GM19395 (cell line): ENCODE measurements around the gene MCC.
"Not testable (repeated sequence)": the region's sequence is repeated elsewhere in the genome, so short reads cannot be mapped to it uniquely, and the experiment has no call there.

Source experiments
- ATAC-seq: cut with Tn5 transposase; IDR thresholded peaks from one replicate; pipeline ENCODE4 v1.9.1; 2021; ENCODE audit warnings: mild to moderate bottlenecking, moderate library complexity; ENCODE audit not compliant: unreplicated experiment

MCC gene

DNA sequence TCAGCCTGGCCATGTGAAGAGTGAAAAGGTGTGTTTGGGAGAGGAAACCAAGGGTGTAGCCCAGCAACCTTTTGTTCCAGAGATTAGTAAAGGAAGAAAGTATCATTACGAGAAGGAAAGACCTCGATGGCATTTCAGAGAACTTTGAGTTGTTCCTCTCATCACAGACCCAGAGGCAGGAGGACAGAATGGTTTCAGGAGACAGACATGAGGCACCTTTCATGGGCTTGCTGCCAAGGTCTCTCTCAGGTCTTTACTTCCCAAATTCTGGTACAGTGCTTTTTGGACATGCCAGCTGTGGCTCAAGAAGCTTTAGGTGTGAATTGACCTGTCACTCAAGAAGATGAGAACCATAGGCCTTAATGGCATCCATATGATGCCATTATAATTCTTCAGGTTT, 2.8 kb upstream of the MCC start:
- ATAC-seq: no peak

DNA sequence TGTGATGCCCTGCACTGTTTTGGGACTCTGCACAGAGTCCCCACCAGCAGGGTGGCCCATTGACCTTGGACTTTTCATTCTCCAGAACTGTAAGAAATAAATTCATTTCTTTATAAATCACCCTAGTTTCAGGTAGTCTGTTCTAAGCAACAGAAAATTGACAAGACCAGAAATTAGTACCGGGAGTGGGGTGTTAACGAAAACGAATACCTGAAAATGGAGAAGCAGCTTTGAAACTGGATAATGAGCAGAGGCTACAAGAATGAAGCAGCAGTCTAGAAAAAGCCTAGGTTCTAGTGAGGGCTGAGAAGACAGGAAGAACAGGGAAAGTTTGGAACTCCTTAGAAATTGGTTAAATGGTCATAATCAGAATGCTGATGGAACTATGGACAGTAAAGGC, 2.1 kb upstream of the MCC start:
- no peak for ATAC-seq

DNA sequence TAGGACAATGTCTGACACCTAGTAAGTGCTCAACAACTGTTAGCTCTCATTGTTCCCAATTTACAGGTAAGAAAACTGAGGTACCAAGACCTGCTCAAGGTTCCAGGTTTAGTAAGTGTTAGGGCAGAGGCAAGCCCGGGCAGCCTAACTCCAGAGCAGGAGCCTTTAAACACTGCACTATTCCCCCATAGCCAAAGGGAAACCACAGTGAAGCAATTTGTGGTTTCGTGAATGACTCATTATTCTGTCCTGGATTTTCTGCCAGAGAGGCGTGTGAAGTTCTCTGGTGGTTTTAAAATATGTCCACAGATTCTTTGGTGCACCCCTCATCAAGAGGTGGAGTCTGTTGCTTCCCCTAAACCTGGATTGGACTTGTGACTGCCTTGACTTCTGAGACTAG, 1.0 kb upstream of the MCC start:
- ATAC-seq: peak; percentile 74

DNA sequence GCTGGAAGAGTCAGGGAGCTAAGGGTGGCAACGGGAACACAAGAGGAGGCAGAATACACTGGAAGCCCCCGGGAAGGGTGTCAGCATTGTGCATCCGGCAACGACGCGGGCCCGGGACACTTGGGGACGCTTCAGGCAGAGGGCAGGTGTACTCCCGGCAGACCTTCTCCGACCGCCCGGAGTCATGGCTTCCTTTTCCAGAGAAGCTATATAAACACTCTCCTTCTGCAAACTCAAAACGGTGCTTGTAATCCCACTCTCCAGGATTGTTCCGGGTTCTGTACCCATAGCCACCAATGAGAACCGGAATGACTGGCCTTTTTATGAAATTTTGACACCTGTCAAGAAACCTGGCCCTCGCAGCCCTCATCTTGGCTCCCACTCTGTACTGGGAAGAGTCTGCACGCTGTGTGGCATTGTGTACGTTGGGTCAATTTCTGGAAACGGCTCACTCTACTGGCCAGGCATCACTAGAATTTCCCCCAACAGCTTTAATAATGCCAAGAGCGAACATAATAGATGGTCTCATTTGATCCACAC, 462 bp upstream of the MCC start:
- peak; percentile 1 for ATAC-seq

DNA sequence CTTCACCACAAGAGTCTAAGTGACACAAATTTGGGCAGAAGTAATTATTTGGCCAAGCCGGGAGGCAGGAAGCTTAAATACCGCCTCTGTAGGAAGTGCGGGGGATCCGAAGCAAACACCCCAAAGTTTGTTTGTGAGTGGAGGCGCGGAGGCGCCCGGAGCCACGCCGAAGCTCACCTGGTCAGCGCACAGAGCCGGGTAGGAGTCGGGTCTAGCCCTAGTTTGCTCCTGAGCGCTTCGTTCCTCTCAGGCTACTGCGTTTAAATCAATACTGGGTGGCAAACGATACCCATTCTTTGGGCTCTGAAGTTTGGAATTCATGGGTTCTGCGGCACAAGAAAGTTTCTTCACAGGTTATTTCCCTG, 855 bp downstream of the MCC start:
- peak; percentile 14 for ATAC-seq

DNA sequence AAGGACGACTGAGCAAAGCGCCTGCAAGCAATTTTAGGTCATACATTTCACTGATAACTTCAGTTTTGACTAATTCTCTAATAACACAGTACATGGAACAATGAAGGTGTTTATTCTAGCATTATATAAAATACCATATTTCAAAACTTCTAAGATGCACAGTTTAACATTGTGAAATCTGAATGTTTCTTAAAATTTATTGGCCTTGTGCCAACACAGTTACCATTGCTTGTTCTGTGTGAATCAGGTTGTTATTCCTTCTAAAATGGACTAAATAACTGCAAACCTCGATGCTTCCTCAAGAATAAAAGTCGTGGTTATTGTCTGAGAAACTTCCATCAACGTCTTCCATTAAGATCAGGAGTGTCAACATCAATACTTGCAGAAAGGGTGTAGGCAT, 8.0 kb downstream of the MCC start:
- no peak for ATAC-seq

DNA sequence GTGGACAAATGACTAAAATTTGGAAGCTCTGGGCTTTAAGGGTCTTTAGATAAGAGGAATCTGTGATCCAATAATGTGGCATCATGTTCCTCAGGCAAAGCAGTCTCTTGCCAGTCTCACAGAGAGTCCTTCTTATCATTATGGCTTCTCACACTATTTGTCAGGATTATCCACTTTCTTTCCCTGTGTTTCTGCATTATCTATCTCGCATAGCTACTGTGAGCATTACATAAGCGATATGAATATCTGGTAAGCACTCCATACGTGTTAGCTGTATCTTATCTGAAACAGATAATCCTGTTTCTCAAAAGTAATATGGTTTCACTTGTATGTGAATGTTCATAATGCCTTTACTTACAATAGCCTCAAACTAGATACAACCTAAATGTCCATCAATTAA, 9.6 kb downstream of the MCC start:
- ATAC-seq: no peak

DNA sequence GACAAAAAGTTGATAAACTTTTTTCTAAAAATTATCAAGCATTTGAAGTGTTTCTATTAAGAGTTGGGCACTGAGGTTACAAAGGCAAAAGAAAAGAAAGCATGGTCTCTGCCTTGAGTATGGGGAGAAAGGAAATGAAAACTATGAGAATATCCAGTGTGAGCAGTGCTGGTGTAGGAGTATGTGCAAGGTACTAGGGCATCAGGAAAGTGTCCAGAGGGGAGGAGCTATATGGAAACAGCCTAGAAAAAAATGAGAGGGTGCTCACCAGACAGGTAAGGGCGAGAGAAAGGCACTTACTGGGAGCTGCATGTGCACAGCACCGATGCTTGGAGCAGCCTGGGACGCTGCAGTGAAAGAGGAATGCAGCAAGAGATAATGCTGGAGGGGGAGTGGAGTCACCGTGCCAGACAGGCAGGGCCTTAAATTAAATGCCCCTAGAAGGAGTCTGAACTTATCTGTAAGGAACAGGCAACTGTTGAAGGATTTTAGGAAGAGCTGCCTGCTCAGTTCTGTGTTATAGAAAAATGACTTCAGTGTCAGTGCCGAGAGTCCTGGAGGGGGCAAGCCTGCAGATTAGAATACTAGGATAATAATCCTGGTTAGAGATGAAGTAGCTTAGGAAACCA, 14.0 kb downstream of the MCC start:
- no peak for ATAC-seq

DNA sequence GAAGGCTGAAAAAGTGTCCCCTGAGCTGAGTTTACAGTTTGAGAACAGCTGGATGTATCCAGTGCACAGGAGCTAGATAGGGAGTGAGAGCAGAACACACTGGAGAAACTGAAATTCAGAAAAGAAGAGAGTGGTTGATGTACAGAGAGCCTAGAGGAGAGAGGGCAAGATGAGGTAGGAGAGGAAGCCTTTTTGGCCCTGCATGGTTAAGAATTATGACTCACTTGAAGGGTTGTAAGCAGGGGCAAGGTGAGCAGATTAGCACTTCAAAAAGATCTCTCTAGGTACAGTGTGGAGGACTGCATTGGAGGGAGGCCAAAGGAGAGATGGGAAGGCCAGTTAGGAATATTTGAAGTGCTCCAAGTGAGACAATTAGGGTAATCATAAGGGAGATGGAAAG, 25.2 kb downstream of the MCC start:
- no peak for ATAC-seq

DNA sequence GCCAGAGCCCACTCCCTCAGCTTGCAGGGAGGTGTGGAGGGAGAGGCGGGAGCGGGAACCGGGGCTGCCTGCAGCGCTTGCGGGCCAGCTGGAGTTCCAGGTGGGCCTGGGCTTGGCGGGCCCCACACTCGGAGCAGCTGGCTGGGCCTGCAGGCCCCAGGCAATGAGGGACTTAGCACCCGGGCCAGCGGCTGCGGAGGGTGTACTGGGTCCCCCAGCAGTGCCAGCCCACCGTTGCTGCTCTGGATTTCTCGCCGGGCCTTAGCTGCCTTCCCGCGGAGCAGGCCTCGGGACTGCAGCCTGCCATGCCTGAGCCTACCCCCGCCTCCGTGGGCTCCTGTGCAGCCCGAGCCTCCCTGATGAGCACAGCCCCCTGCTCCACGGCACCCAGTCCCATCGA, 31.1 kb downstream of the MCC start:
- ATAC-seq: not testable (repeated sequence)

DNA sequence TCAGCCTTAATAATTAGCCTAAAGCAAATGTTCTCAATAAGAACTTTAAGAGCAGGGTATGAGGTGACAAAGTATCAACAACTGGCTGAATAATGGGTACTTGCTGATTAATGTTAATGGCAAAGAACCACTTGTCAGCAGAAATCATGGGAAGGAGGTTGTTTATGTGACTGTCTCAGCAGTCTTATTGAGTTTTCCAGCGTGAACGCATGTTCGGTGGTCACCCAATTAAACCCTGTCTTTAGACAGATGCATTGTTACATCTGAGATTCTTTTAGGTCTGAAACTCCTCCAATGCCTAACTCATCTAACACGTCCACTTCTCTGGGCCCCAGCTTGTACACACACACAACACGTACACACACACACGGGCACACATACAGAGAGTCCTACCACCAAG, 35.3 kb downstream of the MCC start:
- no peak for ATAC-seq

DNA sequence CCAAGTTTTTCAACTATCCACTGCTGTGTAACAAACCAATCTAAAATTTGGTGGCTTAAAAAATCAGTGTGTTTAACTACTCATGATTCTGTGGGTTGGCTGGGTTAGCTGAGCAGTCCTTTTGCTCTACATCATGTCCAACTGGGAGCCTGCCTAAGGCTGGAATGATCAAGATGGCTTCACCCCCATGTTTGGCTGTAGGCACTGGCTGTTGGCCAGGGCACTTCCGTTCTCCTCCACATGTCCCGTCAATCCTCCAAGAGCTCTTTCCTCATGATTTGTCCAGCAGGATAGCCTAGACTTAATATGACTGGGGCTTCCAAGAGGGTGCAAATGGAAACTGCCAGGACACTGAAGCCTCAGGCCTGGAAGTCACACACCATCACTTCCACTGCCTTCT, 36.5 kb downstream of the MCC start:
- ATAC-seq: no peak

DNA sequence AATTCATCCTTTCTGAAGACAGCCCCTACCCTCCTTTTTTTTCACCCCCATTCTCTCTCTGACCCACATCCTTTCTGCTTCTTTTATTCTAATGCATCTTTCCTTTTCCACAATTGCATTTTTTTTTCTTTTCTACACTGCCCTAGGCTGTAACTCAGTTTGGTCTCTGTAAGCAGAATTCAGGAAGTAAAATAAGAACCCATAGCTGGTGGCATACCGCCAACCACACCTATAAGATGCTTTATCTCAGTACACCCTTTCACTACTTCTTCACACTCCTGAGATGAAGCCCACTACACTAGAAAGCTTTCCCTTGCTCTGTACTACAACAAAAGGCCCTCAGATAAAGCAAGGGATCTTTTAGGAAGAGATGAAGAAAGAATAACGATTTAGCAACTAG, 37.3 kb downstream of the MCC start:
- no peak for ATAC-seq

DNA sequence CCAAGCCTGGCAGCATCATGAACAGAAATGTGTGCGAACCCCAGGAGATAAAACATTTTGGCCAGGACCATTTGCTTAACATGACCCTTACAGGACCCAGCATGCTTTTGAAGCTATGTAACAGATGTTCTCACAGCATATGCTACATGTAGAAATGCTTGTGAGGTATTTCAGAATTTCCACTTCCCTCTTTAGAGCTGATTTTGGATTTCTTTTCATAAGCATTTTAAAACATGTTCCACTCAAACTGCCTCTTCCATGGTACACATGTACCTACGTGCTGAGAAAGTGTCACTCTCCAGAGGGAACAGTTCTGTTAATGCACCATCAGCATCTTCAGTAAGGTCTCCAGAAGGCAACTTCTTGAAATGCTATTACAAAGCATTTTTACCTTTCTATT, 37.8 kb downstream of the MCC start:
- no peak for ATAC-seq

DNA sequence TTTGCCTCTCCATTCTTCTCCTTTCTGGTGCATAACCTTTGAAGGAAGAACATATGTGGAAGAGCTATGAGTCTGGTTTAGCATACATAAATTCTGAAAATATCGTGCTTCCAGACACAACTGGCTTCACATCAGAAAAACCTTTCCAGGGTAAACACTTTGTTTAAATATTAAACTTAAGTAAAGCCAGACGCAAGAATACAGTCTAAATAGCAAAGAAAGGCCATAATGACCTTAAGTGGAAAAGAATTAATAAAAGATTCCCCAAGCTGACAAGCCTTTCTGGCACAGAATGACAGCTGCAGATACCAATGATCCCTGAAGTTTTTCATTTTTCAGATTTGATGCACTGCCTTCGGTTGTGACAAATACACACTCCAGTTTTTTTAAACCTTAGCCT, 40.0 kb downstream of the MCC start:
- ATAC-seq: no peak

DNA sequence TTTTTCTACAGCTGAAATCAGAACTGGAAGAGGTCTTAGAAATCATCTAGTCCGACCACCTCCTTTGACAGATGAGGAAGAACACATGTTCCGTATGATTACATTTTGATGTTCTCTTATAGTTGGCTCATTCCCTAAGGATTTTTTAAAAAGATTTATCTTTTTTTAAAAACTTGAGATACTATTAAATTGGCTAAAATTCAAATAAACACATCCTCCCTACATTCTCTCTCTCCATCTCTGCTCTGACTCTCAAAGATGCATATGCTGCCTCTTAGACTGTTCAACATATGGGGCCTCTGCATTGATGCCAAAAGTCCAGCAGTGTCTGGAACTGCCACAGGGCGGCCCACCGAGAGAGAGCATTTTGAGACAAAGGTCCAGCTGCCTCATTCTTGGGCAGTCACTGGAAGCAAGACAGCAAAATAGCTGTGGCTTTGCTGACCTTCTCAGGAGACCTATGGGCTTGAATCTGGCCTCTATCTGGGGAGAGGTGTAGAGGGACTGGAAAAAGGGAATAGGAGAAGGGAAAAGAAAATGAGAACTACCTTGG, 40.7 kb downstream of the MCC start:
- ATAC-seq: no peak

DNA sequence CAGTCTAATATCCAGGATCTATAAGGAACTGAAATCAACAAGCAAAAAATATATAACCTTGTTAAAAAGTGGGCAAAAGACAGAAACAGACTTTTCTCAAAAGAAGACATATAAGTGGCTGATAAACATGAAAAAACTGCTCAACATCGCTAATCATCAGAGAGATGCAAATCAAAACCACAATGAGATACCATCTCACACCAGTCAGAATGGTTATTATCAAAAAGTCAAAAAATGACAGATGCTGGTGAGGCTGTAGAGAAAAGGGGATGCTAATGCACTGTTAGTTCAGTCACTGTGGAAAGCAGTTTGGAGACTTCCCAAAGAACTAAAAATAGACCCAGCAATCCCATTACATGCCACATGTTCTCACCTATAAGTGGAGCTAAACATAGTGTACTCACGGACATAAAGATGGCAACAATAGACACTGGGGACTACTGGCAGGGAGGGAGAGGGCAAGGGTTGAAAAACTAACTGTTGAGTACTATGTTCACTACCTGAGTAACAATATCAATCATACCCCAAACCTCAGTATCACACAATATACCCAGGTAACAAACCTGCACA, 41.8 kb downstream of the MCC start:
- no peak for ATAC-seq

DNA sequence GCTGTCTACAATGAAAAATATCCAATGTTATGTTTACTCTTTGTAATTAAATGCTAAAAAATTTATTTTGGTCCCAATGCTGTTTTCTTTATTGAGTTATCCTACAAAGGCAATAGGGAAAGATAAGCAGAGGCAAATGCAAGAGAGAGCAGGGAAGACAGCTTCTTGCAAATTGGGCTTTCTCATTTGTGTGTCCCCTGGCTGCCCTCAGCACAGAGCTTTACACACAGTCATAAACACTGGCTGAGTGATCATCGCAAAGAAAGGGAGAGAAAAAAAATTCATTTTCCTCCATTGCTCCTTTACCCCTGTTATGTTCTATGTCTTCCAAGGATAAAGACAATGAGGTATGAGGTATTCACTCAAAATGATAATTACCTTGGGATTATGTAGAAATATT, 51.1 kb downstream of the MCC start:
- ATAC-seq: no peak

DNA sequence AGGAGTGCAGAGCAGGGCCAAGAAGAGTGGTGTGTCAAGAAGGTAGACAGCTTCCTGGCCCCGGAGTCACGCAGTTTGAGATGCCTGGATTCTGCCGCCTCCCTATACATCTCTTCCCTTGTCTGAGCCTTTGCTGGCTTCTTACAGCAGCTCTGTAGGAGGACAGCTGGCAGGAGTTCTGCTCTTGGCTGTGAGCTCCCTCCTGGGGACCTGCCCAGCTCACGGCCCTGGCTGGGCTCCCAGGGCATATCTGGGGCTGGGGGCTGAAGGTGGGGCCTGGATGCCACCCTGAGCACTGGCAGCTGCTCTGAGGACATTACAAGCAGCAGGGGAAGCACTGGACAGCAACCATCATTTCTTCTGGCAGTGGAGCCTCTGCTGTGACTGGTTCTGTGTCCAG, 52.7 kb downstream of the MCC start:
- ATAC-seq: no peak

DNA sequence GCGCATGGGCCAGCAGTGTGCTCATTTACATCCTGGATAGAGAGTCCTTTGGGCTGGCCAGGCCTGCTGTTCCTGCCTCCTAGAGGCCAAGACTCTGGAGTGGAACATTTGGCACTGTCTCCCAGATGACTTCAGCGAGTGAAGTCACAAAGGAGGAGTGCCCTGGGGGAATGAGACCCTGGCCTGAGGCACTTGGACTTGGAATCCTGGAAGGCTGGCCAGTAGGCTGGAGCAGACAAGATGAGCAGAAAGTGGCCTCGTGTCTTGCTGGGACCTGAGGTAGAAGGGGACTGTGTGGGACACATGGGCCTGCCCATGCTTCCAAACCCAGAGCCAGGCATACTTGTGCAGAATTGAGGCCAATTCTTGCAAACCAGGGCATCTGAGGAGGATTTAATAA, 53.4 kb downstream of the MCC start, which contains the start of gene TSSK1B:
TSSK1B (minus strand) TSS at position 101 of the 400 bp plus-strand sequence. CDS start 150 bp downstream, outside the sequence.
- no peak for ATAC-seq

DNA sequence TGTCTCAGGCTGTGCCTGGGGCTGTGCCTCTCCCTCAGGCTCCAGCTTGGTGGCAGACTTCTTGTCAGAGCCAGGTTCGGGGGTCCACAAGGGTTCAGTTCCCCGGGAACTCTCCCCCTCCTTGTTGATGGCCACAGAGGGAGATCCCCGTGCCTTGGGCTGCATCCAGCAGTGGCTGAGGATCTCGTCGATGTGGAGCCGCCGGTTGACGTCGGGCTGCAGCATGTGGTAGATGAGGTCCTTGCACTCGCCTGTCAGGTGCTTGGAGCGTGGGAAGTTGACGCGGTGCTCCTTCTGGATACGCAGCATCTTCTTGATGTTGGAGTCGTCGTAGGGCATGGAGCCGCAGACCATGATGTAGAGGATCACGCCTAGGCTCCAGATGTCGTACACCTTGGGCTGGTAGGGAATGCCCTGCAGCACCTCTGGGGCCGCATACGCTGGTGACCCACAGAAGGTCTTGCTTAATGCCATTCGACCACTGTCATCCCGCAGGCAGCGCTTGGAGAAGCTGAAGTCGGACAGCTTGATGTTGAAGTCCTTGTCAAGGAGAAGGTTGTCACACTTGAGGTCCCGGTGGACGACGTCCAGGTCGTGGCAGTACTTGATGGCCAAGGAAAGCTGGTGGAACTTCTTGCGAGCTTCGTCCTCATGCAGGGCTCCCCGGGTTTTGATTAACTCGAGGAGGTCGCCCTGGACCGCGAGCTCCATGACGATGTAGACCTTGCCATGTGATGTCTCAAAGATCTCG, 54.2 kb downstream of the MCC start:
- no peak for ATAC-seq

DNA sequence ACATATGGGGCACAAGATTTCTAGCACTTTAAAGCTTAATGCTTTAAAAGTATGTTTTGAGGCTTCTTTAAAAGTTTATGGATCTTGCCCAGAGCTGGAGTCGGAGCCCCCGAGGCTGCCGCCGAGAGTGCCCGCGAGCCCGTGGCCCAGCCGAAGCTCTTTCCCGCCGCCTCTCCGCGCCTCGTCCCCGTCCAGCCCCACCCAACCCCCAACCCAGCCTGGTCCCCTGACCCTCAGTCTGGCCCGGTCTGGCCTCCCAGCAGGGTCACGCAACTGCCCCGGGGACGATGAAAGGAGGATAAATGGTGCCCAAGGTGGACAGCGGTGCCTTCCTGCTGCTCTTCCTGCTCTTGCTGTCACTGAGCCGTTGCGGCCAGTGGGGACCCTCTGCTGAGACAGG, 55.2 kb downstream of the MCC start:
- ATAC-seq: no peak
